ENCODE data around the gene HOMER3. TPM values are rescaled to one million over a fixed set of nuclear protein-coding genes. Genes with fewer than 3 reads are reported as not detected.
A peak's percentile ranks its signal among the peaks of the same experiment; 100 is the strongest.

The HOMER3 gene
- polyA plus RNA-seq, 2 donors: 8.9 to 12.6 TPM

- Histone ChIP-seq H3K27ac (ENCODE audit: low read depth in 2 of 2, low read length in 1 of 2) (no peak overlapping the region), H3K27me3 (ENCODE audit: control insufficient read depth in 1 of 2, insufficient read depth in 2 of 2, low read length in 2 of 2) (no peaks in the 10 kb centered on the region), H3K9me3 (ENCODE audit: control insufficient read depth in 2 of 2, insufficient read depth in 1 of 2, low read depth in 1 of 2, low read length in 1 of 2) (no peaks in the 10 kb centered on the region), H3K36me3 (ENCODE audit: control insufficient read depth in 2 of 2, insufficient read depth in 2 of 2, low read length in 1 of 2) (peaks cover 0 to 10% of the 10 kb centered on the region in 2 donors), H3K4me3 (ENCODE audit: low read depth in 1 of 2, low read length in 2 of 2) (no peak overlapping the region), H3K4me1 (ENCODE audit: control insufficient read depth in 2 of 2, insufficient read depth in 2 of 2, low read length in 1 of 2) (no peaks in the 10 kb centered on the region)
- WGBS, 2 donors: 87% methylated on average over 33 to 34 of the region's 34 CpGs
Measured at GRCh38 chr19:18931316-18932162, 9.5 kb downstream of the HOMER3 start.

GRCh38 chr19:18929311-18929710, 11.7 kb downstream of the HOMER3 start:
- 87 to 89% methylated on average over 22 to 25 of the region's 25 CpGs for WGBS, 2 donors
- Histone ChIP-seq H3K27ac (ENCODE audit: low read depth in 2 of 2, low read length in 1 of 2) (no peak overlapping the region), H3K4me3 (ENCODE audit: low read depth in 1 of 2, low read length in 2 of 2) (no peak overlapping the region), H3K36me3 (ENCODE audit: control insufficient read depth in 2 of 2, insufficient read depth in 2 of 2, low read length in 1 of 2) (peaks cover 9 to 24% of the 10 kb centered on the region in 2 donors), H3K9me3 (ENCODE audit: control insufficient read depth in 2 of 2, insufficient read depth in 1 of 2, low read depth in 1 of 2, low read length in 1 of 2) (no peaks in the 10 kb centered on the region), H3K27me3 (ENCODE audit: control insufficient read depth in 1 of 2, insufficient read depth in 2 of 2, low read length in 2 of 2) (no peaks in the 10 kb centered on the region), H3K4me1 (ENCODE audit: control insufficient read depth in 2 of 2, insufficient read depth in 2 of 2, low read length in 1 of 2) (no peaks in the 10 kb centered on the region)

GRCh38 chr19:18928018-18928805, 12.8 kb downstream of the HOMER3 start:
- no peaks in the 10 kb centered on the region for H3K9me3 ChIP-seq (ENCODE audit: control insufficient read depth in 2 of 2, insufficient read depth in 1 of 2, low read depth in 1 of 2, low read length in 1 of 2)
- no peak overlapping the region for H3K27ac ChIP-seq (ENCODE audit: low read depth in 2 of 2, low read length in 1 of 2)
- WGBS, 2 donors: 85 to 88% methylated on average over 26 of the region's 26 CpGs
- peaks cover 9 to 33% of the 10 kb centered on the region in 2 donors for H3K36me3 ChIP-seq (ENCODE audit: control insufficient read depth in 2 of 2, insufficient read depth in 2 of 2, low read length in 1 of 2)
- H3K4me1 ChIP-seq (ENCODE audit: control insufficient read depth in 2 of 2, insufficient read depth in 2 of 2, low read length in 1 of 2): no peaks in the 10 kb centered on the region
- no peak overlapping the region for H3K4me3 ChIP-seq (ENCODE audit: low read depth in 1 of 2, low read length in 2 of 2)
- no peaks in the 10 kb centered on the region for H3K27me3 ChIP-seq (ENCODE audit: control insufficient read depth in 1 of 2, insufficient read depth in 2 of 2, low read length in 2 of 2)

- H3K27ac ChIP-seq (ENCODE audit: low read depth in 2 of 2, low read length in 1 of 2): no peak overlapping the region
- 95 to 97% methylated on average over 15 of the region's 15 CpGs for WGBS, 2 donors
- H3K36me3 ChIP-seq (ENCODE audit: control insufficient read depth in 2 of 2, insufficient read depth in 2 of 2, low read length in 1 of 2): peaks cover 9 to 49% of the 10 kb centered on the region in 2 donors
Measured at GRCh38 chr19:18924684-18925213, 16.3 kb downstream of the HOMER3 start.

GRCh38 chr19:18922228-18922985, 18.6 kb downstream of the HOMER3 start:
- H3K27ac ChIP-seq (ENCODE audit: low read depth in 2 of 2, low read length in 1 of 2): no peak overlapping the region
- H3K36me3 ChIP-seq (ENCODE audit: control insufficient read depth in 2 of 2, insufficient read depth in 2 of 2, low read length in 1 of 2): peaks cover 9 to 39% of the 10 kb centered on the region in 2 donors
- H3K4me1 ChIP-seq (ENCODE audit: control insufficient read depth in 2 of 2, insufficient read depth in 2 of 2, low read length in 1 of 2): peaks cover 4 to 6% of the 10 kb centered on the region in 2 donors
- 84 to 87% methylated on average over 29 of the region's 29 CpGs for WGBS, 2 donors
- no peak overlapping the region for H3K4me3 ChIP-seq (ENCODE audit: low read depth in 1 of 2, low read length in 2 of 2)
- H3K27me3 ChIP-seq (ENCODE audit: control insufficient read depth in 1 of 2, insufficient read depth in 2 of 2, low read length in 2 of 2): no peaks in the 10 kb centered on the region
- no peaks in the 10 kb centered on the region for H3K9me3 ChIP-seq (ENCODE audit: control insufficient read depth in 2 of 2, insufficient read depth in 1 of 2, low read depth in 1 of 2, low read length in 1 of 2)

More at GRCh38 chr19:18924684-18925213, 16.3 kb downstream of the HOMER3 start:
- no peaks in the 10 kb centered on the region for H3K9me3 ChIP-seq (ENCODE audit: control insufficient read depth in 2 of 2, insufficient read depth in 1 of 2, low read depth in 1 of 2, low read length in 1 of 2)
- no peak overlapping the region for H3K4me3 ChIP-seq (ENCODE audit: low read depth in 1 of 2, low read length in 2 of 2)
- H3K4me1 ChIP-seq (ENCODE audit: control insufficient read depth in 2 of 2, insufficient read depth in 2 of 2, low read length in 1 of 2): peaks cover 4 to 6% of the 10 kb centered on the region in 2 donors
- no peaks in the 10 kb centered on the region for H3K27me3 ChIP-seq (ENCODE audit: control insufficient read depth in 1 of 2, insufficient read depth in 2 of 2, low read length in 2 of 2)

- Histone ChIP-seq H3K27ac (ENCODE audit: low read depth in 2 of 2, low read length in 1 of 2) (no peak overlapping the region), H3K9me3 (ENCODE audit: control insufficient read depth in 2 of 2, insufficient read depth in 1 of 2, low read depth in 1 of 2, low read length in 1 of 2) (no peaks in the 10 kb centered on the region), H3K4me1 (ENCODE audit: control insufficient read depth in 2 of 2, insufficient read depth in 2 of 2, low read length in 1 of 2) (peaks cover 4 to 6% of the 10 kb centered on the region in 2 donors), H3K36me3 (ENCODE audit: control insufficient read depth in 2 of 2, insufficient read depth in 2 of 2, low read length in 1 of 2) (peaks cover 9 to 39% of the 10 kb centered on the region in 2 donors), H3K27me3 (ENCODE audit: control insufficient read depth in 1 of 2, insufficient read depth in 2 of 2, low read length in 2 of 2) (no peaks in the 10 kb centered on the region), H3K4me3 (ENCODE audit: low read depth in 1 of 2, low read length in 2 of 2) (no peak overlapping the region)
- WGBS, 2 donors: 92 to 95% methylated on average over 17 of the region's 17 CpGs
Measured at GRCh38 chr19:18921593-18921992, 19.4 kb downstream of the HOMER3 start.

- peaks cover 6 to 35% of the 10 kb centered on the region in 2 donors for H3K36me3 ChIP-seq (ENCODE audit: control insufficient read depth in 2 of 2, insufficient read depth in 2 of 2, low read length in 1 of 2)
Measured at GRCh38 chr19:18920400-18920799, 20.6 kb downstream of the HOMER3 start.

GRCh38 chr19:18919900-18920214, 21.2 kb downstream of the HOMER3 start:
- Histone ChIP-seq H3K9me3 (ENCODE audit: control insufficient read depth in 2 of 2, insufficient read depth in 1 of 2, low read depth in 1 of 2, low read length in 1 of 2) (no peaks in the 10 kb centered on the region), H3K4me1 (ENCODE audit: control insufficient read depth in 2 of 2, insufficient read depth in 2 of 2, low read length in 1 of 2) (peaks cover 4 to 10% of the 10 kb centered on the region in 2 donors), H3K36me3 (ENCODE audit: control insufficient read depth in 2 of 2, insufficient read depth in 2 of 2, low read length in 1 of 2) (peaks cover 5 to 38% of the 10 kb centered on the region in 2 donors), H3K27ac (ENCODE audit: low read depth in 2 of 2, low read length in 1 of 2) (peak overlapping the region; percentile 30 to 78), H3K4me3 (ENCODE audit: low read depth in 1 of 2, low read length in 2 of 2) (peak overlapping the region; percentile 77 to 98), H3K27me3 (ENCODE audit: control insufficient read depth in 1 of 2, insufficient read depth in 2 of 2, low read length in 2 of 2) (no peaks in the 10 kb centered on the region)
- 1% methylated on average over 15 of the region's 15 CpGs for WGBS, 2 donors

More at GRCh38 chr19:18920400-18920799, 20.6 kb downstream of the HOMER3 start:
- H3K27me3 ChIP-seq (ENCODE audit: control insufficient read depth in 1 of 2, insufficient read depth in 2 of 2, low read length in 2 of 2): no peaks in the 10 kb centered on the region
- H3K4me1 ChIP-seq (ENCODE audit: control insufficient read depth in 2 of 2, insufficient read depth in 2 of 2, low read length in 1 of 2): peaks cover 4 to 8% of the 10 kb centered on the region in 2 donors
- 48 to 58% methylated on average over 9 of the region's 9 CpGs for WGBS, 2 donors
- H3K9me3 ChIP-seq (ENCODE audit: control insufficient read depth in 2 of 2, insufficient read depth in 1 of 2, low read depth in 1 of 2, low read length in 1 of 2): no peaks in the 10 kb centered on the region
- H3K27ac ChIP-seq (ENCODE audit: low read depth in 2 of 2, low read length in 1 of 2): no peak overlapping the region
- peak overlapping the region; percentile 77 to 98 for H3K4me3 ChIP-seq (ENCODE audit: low read depth in 1 of 2, low read length in 2 of 2)

Measured in esophagus (tissue), 2 donors.